Ascending aorta (tissue), 2 donors: ENCODE data around the gene STAT4. TPM values are rescaled to one million over a fixed set of nuclear protein-coding genes. Genes with fewer than 3 reads are reported as not detected.

ENCODE experiments used
- DNase-seq, 2 donors: peaks; one replicate each; pipeline ENCODE4 v3.0.0-alpha.2; 2019; ENCODE audit warnings: low spot score in 2 of 2
- H3K27ac ChIP-seq, 2 donors: fragments of 200-600 bp; sonication (generic); one replicate each; pipeline ENCODE4 v1.5.1; 2016 to 2017; ENCODE audit warnings: mild to moderate bottlenecking in 1 of 2
- H3K27me3 ChIP-seq: fragments of 200-600 bp; sonication (generic); one replicate; pipeline ENCODE4 v1.5.1; 2017
- H3K36me3 ChIP-seq, 2 donors: fragments of 200-600 bp; sonication (generic); one replicate each; pipeline ENCODE4 v1.5.1; 2016
- H3K4me1 ChIP-seq, 2 donors: fragments of 200-600 bp; sonication (generic); one replicate each; pipeline ENCODE4 v1.5.1; 2016 to 2017; ENCODE audit warnings: mild to moderate bottlenecking in 1 of 2
- H3K4me3 ChIP-seq, 2 donors: fragments of 200-600 bp; sonication (generic); one replicate each; pipeline ENCODE4 v1.5.1; 2016 to 2017; ENCODE audit warnings: mild to moderate bottlenecking in 1 of 2
- H3K9me3 ChIP-seq, 2 donors: fragments of 200-600 bp; sonication (generic); one replicate each; pipeline ENCODE4 v1.5.1; 2016
- intact Hi-C: fragments of 100-400 bp; cut with DNase I; formaldehyde crosslinking; loops from one replicate; pipeline ENCODE4 v1.15.1; 2023
- total RNA-seq: library from RNA; depleted of rRNA; stranded (reverse); fragments of >200 nt; gene quantifications from one replicate; pipeline ENCODE4 v1.1.0, GENCODE V29; 2016
- TF ChIP-seq, protein P1 (sequence below), 3 experiments: fragments of 200-600 bp in 2 of 3; fragments of 450-650 bp in 1 of 3; sonication (generic) in 2 of 3; IDR thresholded peaks; one replicate each; pipeline ENCODE4 v1.5.1; 2016 to 2019; ENCODE audit warnings: antibody characterized with exemption in 3 of 3, mild to moderate bottlenecking in 1 of 3, moderate library complexity in 1 of 3

STAT4 gene
- total RNA-seq, 1 donor from 2014 or later = 0.85 TPM

DNA sequence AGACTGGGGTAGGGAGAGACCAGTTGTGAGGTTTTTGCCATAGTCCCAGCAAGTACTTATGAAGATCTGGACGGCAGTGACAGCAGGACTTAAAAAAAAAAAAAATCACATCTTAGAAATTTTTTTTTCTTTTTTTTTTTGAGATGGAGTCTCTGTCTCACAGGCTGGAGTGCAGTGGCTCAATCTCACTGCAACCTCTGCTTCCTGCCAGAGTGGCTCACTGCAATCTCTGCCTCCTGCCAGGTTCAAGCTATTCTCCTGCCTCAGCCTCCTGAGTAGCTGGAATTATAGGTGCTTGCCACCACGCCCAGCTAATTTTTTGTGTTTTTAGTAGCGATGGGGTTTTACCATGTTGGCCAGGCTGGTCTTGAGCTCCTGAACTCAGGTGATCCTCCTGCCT, 22.4 kb upstream of the STAT4 start:
- no peak overlapping the region for H3K4me3 ChIP-seq
- intact Hi-C loops = no loop called here
- peaks cover 0 to 9% of the 10 kb centered on the region in 2 donors for H3K4me1 ChIP-seq
- TF ChIP-seq, protein P1, sequence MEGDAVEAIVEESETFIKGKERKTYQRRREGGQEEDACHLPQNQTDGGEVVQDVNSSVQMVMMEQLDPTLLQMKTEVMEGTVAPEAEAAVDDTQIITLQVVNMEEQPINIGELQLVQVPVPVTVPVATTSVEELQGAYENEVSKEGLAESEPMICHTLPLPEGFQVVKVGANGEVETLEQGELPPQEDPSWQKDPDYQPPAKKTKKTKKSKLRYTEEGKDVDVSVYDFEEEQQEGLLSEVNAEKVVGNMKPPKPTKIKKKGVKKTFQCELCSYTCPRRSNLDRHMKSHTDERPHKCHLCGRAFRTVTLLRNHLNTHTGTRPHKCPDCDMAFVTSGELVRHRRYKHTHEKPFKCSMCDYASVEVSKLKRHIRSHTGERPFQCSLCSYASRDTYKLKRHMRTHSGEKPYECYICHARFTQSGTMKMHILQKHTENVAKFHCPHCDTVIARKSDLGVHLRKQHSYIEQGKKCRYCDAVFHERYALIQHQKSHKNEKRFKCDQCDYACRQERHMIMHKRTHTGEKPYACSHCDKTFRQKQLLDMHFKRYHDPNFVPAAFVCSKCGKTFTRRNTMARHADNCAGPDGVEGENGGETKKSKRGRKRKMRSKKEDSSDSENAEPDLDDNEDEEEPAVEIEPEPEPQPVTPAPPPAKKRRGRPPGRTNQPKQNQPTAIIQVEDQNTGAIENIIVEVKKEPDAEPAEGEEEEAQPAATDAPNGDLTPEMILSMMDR (IDR thresholded peaks at IDR 0.05) = no peak
- H3K9me3 ChIP-seq = no peaks in the 10 kb centered on the region
- no peak overlapping the region for H3K27ac ChIP-seq
- H3K36me3 ChIP-seq = no peaks in the 10 kb centered on the region
- H3K27me3 ChIP-seq = no peaks in the 10 kb centered on the region
- DNase-seq = no peak

DNA sequence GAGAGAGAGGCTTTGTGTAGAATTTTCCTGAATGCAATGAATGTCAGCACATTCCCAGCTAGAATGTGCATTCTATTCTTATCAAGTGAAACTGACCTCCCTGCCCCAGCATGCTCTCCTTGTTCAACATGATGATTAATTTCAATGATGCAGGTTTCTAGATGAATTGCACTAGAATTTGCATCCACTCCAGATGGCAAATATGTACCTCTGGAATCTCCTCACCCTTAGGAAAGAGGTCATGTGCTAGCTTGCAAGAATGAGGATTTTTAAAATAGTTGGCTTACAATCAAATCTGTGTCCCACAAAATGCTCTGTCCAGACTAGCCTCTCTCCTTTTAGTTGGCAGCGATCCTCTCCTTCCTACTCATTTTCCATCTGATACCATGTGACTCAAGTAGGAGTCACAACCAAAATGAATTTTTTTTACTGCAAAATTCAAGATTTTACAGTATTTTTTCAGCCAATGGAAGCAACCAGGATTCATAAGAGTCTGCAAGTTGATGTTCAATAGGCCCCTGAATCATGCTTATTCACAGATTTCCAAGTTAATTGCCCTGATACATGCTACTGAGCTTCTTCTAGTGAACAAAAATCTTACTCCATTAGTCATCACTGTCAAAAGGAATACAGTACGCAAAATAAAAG, 21.0 kb upstream of the STAT4 start:
- Histone ChIP-seq H3K9me3 (no peaks in the 10 kb centered on the region), H3K27me3 (no peaks in the 10 kb centered on the region), H3K4me3 (no peak overlapping the region), H3K4me1 (peaks cover 7 to 19% of the 10 kb centered on the region in 2 donors), H3K27ac (no peak overlapping the region), H3K36me3 (no peaks in the 10 kb centered on the region)
- no peak for DNase-seq
- intact Hi-C loops = no loop called here
- TF ChIP-seq, protein P1 (IDR thresholded peaks at IDR 0.05) = no peak

DNA sequence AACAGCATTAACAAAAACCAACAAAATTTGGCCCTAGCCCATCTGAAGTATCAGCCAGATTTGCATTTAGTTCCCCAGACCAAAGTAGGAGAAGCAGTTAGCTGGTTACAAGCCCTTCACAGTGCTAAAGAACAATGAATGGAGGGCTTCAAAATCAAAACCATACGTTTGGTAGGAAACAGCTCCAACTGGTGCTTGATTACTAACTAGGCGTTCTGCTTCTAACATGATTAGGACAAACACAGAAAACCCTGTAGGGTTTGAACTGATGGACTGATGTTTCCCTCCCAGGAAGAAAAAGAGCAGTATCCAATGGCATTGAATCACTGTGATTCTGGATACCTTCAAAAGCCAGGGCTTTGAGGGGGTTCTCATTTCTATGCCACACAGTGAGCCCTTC, 20.5 kb upstream of the STAT4 start:
- H3K27ac ChIP-seq = no peak overlapping the region

DNA sequence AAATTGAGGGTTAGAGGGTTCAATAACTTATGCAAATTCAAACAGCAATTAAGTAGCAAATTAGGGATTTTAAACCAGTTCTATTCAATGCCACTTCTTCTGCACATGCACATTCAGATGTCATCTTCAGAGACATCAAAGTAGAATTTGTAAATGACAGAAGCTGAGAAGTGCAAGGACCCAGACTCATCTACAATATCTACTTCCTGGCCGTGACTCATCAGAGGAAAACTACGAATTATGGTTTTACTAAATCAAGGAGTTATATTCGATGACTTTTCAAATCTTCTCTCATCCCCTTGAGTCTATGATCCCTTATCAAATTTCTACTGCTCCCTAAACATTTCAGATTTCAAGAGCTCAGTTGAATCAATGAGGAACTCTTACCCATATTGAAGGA, 20.0 kb upstream of the STAT4 start:
- Histone ChIP-seq H3K9me3 (no peaks in the 10 kb centered on the region), H3K27ac (no peak overlapping the region), H3K4me1 (peaks cover 7 to 26% of the 10 kb centered on the region in 2 donors), H3K36me3 (no peaks in the 10 kb centered on the region), H3K4me3 (no peak overlapping the region), H3K27me3 (no peaks in the 10 kb centered on the region)
- intact Hi-C loops = no loop called here
- TF ChIP-seq, protein P1 (IDR thresholded peaks at IDR 0.05) = no peak
- DNase-seq = no peak

More for the DNA sequence above, 20.5 kb upstream of the STAT4 start:
- Histone ChIP-seq H3K9me3 (no peaks in the 10 kb centered on the region), H3K36me3 (no peaks in the 10 kb centered on the region), H3K4me1 (peaks cover 7 to 24% of the 10 kb centered on the region in 2 donors), H3K4me3 (no peak overlapping the region), H3K27me3 (no peaks in the 10 kb centered on the region)
- DNase-seq = no peak
- intact Hi-C loops = no loop called here
- TF ChIP-seq, protein P1 (IDR thresholded peaks at IDR 0.05) = no peak

DNA sequence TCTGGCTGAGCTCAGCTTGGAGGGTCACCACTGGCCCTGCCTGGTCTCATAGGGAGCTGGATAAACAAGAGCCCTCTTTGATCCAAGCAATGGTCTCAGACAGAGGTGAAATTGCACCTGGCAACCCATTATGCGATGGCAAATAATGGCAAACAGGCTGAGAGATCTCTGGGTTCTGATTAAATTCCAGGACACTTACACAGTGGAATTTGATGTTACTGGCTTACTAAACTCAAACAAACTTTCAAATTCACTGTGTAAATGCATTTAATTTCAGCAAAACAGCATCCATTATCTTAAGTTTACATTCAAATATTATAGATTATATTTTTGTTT, 19.5 kb upstream of the STAT4 start:
- Histone ChIP-seq H3K27me3 (no peaks in the 10 kb centered on the region), H3K27ac (no peak overlapping the region), H3K9me3 (no peaks in the 10 kb centered on the region), H3K36me3 (no peaks in the 10 kb centered on the region), H3K4me1 (peaks cover 7 to 30% of the 10 kb centered on the region in 2 donors), H3K4me3 (no peak overlapping the region)
- intact Hi-C loops = no loop called here
- TF ChIP-seq, protein P1 (IDR thresholded peaks at IDR 0.05) = no peak
- no peak for DNase-seq
